Urinary bladder (tissue), 4 donors: ENCODE results near the gene ATP1B1. TPM values are rescaled to one million over a fixed set of nuclear protein-coding genes. Genes with fewer than 3 reads are reported as not detected.

Experiments used
- DNase-seq: peaks from one replicate; pipeline ENCODE4 v3.0.0-alpha.2; 2015; ENCODE audit errors: extremely low spot score
- H3K27ac ChIP-seq: one replicate; pipeline ENCODE4 v1.5.1; 2013; ENCODE audit warnings: low read depth, mild to moderate bottlenecking, moderate library complexity
- H3K36me3 ChIP-seq: one replicate; pipeline ENCODE4 v1.6.1; 2013; ENCODE audit warnings: mild to moderate bottlenecking, moderate library complexity; ENCODE audit not compliant: insufficient read depth
- H3K4me1 ChIP-seq: one replicate; pipeline ENCODE4 v1.6.1; 2013; ENCODE audit warnings: mild to moderate bottlenecking, moderate library complexity; ENCODE audit not compliant: insufficient read depth
- H3K4me3 ChIP-seq: one replicate; pipeline ENCODE4 v1.5.1; 2013; ENCODE audit warnings: low read depth, low read length
- WGBS: extraction: QIAGEN DNeasy Blood & Tissue Kit; methylation state at CpG from one replicate; pipeline ENCODE4 v1.1.7; 2013; 5-methylcytosine and 5-hydroxymethylcytosine counted together
- polyA plus RNA-seq: library from polyadenylated mRNA; stranded (reverse); fragments of 200-250 nt; gene quantifications from one replicate; pipeline ENCODE4 v1.2.3, GENCODE V29; 2013
- total RNA-seq: library from RNA; depleted of rRNA; stranded (reverse); fragments of >200 nt; gene quantifications from one replicate; pipeline ENCODE4 v1.2.3, GENCODE V29; 2014
- donor health status: healthy with polysubstance abuse.
- donor health status: healthy.

The ATP1B1 gene
- total and polyA plus RNA-seq, 2 donors: 34.2 to 54.6 TPM

DNA sequence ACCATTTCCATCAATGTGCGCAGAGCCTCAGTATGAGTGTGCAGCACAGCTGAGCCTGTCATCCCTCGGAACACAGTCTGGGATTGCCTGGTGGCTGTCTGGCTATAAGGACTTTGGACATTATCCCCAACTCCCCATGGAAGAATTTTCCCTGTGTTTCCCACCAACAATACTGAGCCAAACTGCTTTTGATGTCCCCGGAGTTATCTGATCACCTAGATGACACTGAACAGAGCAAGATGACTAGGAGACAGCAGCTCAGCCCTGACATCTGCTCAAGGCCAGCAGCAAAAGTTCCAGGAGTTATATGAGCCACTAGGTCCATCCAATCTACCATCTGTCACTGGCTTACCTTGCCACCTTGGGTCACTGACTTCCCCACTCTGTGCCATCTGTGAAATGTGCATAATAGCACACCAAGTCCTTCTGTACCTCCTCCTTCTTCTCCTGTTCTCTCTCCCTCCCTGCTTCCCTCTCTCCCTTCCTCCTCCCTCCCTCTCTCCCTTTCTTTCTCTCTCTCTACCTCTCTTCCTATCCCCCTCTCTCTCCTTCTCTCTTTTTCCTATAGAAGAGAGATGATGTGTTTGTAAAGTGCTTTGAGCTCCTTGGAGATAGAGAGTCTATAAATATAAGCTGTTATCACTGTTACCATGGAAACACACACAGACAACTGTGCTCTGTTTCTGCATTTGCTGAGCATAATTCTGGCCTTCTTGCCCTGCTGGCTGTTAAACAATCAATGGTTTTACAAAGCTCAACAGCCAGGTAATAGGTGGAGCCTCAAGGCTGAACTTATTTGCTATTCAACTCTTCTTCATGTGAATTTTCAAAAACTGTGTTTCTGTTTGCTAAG lies 19.7 kb upstream of the ATP1B1 start:
- no peak overlapping the region for H3K4me3 ChIP-seq
- DNase-seq: no peak
- H3K4me1 ChIP-seq: no peaks in the 10 kb centered on the region
- H3K27ac ChIP-seq: no peak overlapping the region
- H3K36me3 ChIP-seq: no peaks in the 10 kb centered on the region
- 75% methylated on average over 3 of the region's 3 CpGs for WGBS

DNA sequence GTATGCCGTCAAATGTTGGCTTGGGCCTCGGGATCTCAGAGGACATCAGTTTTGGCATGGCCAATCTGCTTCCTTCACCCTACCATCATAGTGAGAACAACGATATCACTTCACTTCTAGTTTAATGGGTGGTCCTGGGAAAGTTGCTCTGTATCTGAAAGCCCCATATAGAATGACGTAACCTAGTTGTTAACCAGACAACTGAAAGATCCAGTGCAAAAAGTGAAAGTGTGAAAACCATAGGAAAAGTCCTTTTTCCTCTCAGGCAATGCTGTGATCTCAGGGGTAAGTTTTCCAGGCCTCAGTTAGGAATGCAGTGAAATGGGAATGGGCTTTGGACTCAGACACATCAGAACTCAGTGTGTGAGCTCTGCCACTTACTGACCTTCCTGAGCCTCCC lies 18.6 kb upstream of the ATP1B1 start:
- no peaks in the 10 kb centered on the region for H3K4me1 ChIP-seq
- 76% methylated on average over 4 of the region's 4 CpGs for WGBS
- no peaks in the 10 kb centered on the region for H3K36me3 ChIP-seq
- no peak overlapping the region for H3K4me3 ChIP-seq
- no peak overlapping the region for H3K27ac ChIP-seq
- no peak for DNase-seq

DNA sequence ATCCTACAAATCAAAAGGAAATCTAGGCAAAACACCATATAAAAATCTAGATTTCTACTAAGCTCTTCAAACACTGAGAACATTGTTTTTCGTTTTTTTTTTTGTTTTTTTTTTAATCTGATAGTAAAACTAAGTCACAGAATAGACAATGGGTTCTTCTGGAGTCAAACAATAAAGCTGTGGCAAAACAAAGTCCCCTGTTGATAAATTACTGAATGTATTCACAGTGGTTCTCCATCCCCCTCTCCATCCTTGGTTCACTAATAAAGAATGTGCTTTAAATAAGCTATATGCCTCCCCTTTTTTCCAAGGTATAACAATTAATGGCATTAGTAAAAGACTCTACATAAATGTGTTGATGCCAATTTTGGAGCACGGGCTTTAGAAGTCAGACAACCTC lies 16.7 kb upstream of the ATP1B1 start:
- 88% methylated on average over 2 of the region's 2 CpGs for WGBS
- Histone ChIP-seq H3K4me3 (no peak overlapping the region), H3K36me3 (no peaks in the 10 kb centered on the region), H3K27ac (no peak overlapping the region), H3K4me1 (no peaks in the 10 kb centered on the region)
- no peak for DNase-seq

DNA sequence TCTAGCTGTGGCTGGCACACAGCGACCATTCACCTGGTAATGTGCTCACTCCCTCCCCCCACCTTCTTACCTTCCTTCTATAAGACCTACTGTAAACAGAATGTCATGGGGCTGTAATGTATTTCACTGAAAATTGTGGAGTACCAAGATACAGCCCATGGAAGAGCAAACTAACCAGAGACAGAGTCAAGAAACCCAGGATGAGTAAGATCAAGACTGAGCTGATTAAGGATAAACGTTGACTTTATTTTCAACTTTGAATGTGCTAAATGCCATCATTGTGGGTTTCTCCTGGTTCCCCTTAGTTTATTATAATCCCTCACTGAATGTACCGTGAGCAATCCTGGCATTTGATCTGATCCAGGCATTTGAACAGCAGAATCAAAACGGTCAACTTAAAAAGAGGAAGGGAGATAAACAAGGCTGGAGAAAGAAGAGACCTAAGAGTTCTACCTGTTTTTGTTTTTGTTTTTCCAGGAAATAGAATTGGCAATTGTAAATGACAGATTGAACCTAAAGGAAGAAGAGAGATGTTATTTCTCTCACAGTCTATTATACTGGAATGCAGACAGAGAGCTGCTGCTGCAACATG lies 16.1 kb upstream of the ATP1B1 start:
- WGBS: 52% methylated on average over 4 of the region's 4 CpGs
- Histone ChIP-seq H3K27ac (no peak overlapping the region), H3K36me3 (no peaks in the 10 kb centered on the region), H3K4me1 (no peaks in the 10 kb centered on the region), H3K4me3 (no peak overlapping the region)
- no peak for DNase-seq

DNA sequence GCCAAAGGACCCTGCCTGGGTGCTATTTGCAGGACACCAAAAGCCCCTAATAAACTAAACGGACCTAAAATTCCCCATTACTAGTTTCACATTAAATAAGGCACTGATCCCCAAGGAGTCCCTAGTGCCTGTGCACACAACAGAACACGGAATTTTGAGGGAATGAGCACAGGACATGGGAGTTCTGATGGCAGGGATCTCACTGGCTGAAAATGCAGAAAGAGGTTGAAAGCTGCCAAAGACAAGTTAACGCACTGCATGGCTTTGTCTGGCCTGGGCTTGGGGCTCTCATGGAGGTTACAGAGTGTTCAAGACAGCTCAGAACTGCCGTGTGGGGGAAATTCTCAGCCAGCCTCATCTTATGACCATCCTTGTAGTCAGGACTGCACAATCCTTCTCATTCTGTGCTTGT lies 15.6 kb upstream of the ATP1B1 start:
- no peak for DNase-seq
- Histone ChIP-seq H3K27ac (no peak overlapping the region), H3K4me1 (no peaks in the 10 kb centered on the region), H3K36me3 (no peaks in the 10 kb centered on the region), H3K4me3 (no peak overlapping the region)
- 66% methylated on average over 4 of the region's 4 CpGs for WGBS

DNA sequence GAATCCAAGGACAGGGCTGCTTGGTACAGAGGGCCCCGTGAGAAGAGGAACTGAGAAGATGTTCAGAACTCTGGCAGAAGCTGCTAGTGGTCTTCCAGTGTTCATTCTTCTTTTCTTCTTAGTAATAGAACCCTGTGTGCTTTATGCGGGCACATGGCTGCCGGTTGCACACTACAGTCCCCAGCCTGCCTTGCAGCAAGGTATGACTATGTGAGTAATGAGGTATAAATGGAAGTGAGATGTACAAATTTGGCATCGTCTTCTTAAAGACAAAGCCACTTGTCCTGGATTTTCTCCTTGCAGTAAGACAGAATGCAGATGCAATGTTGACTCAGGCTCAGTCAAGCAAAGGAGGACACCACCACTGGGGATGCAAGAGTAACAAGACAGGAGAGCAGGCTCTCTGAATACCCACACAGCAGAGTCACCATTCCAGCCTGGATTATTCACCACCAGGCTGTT lies 15.0 kb upstream of the ATP1B1 start:
- WGBS: 89% methylated on average over 4 of the region's 4 CpGs
- DNase-seq: no peak
- Histone ChIP-seq H3K4me3 (no peak overlapping the region), H3K27ac (no peak overlapping the region), H3K4me1 (no peaks in the 10 kb centered on the region), H3K36me3 (no peaks in the 10 kb centered on the region)

DNA sequence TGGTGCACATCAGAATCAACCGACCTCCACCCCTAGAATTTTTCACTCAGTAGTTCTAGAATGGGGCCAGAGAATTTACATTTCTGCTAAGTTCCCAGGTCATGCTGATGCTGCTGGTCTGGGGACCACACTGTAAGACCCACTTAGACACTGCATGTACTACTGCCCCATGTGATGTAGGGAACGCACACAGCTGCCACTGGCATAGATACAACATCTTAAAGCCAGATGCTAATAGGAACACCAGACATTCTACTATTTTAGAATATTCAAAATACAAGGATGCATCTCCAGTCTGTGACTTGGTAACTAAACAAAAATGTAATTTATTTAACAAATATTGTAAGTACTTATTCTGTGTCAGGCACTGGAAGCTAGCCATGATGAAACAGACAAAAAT lies 14.1 kb upstream of the ATP1B1 start:
- 93% methylated on average over 2 of the region's 2 CpGs for WGBS
- H3K27ac ChIP-seq: no peak overlapping the region
- no peaks in the 10 kb centered on the region for H3K36me3 ChIP-seq
- no peak overlapping the region for H3K4me3 ChIP-seq
- H3K4me1 ChIP-seq: no peaks in the 10 kb centered on the region
- no peak for DNase-seq

DNA sequence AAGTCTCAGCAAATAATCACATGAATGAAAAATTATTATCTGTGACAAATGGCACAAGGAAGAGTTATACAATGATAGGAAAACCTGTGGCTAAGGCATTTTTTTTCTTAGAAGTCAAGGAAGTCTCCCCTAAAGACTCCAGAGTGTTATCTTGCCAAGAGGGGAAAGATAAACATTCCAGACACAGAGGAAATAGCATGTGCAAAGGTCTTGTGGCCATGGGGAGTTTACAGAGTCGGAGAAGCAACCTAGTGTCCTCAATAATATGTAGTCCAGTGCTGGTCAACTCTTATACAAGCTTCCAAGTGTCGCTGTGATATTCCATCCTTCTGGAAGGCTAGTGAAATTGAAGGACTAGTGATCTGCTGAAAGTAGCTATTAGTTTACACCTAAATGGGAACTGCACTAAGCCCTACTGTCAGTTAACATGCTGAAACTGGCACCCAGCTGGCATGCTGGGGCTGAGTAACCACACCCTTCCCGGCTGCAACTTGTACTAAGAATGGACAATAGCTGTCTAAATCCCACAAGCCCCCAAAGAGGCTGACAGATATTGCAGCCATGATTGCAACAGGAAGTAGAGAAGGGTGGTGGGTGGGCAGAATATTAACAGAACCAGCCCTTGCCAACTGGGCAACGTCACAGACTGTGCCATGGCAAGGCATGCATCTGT lies 11.5 kb upstream of the ATP1B1 start:
- Histone ChIP-seq H3K36me3 (no peaks in the 10 kb centered on the region), H3K4me3 (no peak overlapping the region), H3K4me1 (no peaks in the 10 kb centered on the region), H3K27ac (no peak overlapping the region)
- no peak for DNase-seq
- 80% methylated on average over 4 of the region's 4 CpGs for WGBS

DNA sequence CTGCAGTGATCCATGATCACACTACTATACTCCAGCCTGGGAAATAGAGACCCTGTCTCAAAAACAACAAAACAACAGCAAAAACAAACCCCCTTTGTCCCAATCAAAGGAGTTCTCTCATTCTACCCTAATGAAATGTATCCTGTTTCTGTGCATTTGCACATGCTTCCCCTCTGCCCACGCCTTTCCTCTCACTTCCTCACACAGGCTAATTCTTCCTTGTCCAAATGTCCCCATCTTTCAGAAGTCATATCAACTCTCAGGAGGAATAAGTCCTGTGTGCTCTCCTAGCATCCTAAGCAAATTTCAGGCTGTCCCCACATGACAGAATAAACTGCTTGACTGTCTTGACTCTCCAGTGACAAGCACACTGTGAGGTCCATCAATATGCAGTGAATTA lies 8.1 kb upstream of the ATP1B1 start:
- DNase-seq: no peak
- 95% methylated on average over 1 of the region's 1 CpG for WGBS
- Histone ChIP-seq H3K27ac (no peak overlapping the region), H3K4me3 (no peak overlapping the region), H3K4me1 (no peaks in the 10 kb centered on the region), H3K36me3 (no peaks in the 10 kb centered on the region)

DNA sequence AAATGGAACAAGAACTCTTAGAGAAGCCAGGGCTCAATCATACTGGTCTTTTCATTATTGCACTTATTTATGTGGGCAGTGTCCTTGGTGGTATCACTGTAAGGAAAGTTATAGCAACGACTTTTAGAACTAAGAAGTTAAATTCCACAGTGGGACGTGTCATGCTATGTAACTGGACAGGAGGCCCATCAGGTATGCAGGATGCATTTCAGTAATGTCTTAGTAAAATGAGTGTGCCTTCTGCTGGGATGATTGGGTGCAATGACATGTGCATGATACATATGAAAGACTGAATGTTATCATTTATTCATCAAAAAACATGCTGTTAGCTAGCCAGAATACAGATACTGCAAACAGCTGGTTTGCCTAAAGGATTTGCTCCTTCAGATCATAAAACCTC lies 6.9 kb upstream of the ATP1B1 start:
- Histone ChIP-seq H3K4me1 (no peaks in the 10 kb centered on the region), H3K4me3 (no peak overlapping the region), H3K36me3 (no peaks in the 10 kb centered on the region), H3K27ac (no peak overlapping the region)
- 73% methylated on average over 2 of the region's 2 CpGs for WGBS
- no peak for DNase-seq

DNA sequence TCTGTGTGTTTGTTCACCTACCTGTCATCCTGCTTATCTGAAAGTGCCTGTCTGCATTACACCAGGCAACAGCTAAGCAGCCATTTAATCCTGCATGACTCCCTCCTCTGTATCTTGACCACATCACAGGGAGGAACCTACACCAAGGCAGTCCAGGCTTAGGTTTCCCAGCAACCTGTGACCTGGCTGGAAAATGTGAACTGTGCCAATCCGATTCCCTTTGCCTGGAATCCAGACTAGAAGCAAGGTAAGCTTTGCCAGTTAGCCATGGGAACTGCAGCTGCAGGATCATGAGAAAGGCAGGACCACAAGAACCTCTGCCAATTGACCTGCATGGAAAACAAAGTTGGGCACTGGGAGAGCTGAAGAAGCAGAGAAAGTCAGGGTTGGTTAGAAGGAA lies 6.3 kb upstream of the ATP1B1 start:
- Histone ChIP-seq H3K27ac (no peak overlapping the region), H3K4me3 (no peak overlapping the region), H3K4me1 (no peaks in the 10 kb centered on the region), H3K36me3 (no peaks in the 10 kb centered on the region)
- DNase-seq: no peak
- 81% methylated on average over 1 of the region's 1 CpG for WGBS

DNA sequence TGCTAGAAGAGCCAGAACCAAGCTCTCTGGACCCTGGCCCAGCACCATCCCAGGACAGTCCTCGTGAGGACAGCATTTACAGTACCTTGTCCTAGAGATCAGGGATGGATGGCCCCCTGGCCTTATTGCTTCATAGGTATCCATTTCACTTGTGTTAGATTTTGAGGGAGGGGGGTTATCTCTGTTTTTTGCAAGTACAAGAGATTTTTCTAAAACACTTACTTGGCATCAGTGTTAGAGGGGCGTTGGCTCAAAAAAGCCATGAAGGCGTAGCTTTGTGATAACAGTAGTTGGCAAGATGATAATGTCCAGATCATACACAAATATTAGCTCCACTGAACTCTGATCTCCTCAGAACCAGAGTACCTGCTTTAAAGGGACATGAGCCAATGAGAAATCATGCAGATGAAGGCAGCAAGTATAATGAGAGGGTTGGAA lies 5.8 kb upstream of the ATP1B1 start:
- 71% methylated on average over 3 of the region's 3 CpGs for WGBS
- no peak for DNase-seq
- Histone ChIP-seq H3K36me3 (no peaks in the 10 kb centered on the region), H3K4me1 (no peaks in the 10 kb centered on the region), H3K4me3 (no peak overlapping the region), H3K27ac (no peak overlapping the region)

DNA sequence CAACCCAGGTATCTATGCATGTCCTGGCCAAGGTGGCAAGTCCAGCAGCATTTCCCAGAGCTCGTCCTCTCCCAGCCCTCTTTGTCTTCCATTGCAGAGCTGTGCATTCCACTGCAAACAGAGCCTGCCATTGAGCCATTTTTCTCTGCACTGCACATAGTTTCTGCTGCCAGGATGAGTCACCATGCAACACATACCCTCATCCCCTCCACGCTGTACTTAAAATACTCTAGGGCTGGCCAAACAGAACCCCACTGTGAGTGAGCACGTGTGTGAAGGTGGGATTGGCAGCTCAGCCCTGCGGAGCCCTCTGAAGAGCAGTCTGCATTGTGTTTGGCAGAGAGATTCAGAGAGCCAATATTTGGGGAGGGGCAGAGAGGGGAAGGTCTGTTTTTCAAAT lies 3.9 kb upstream of the ATP1B1 start:
- DNase-seq: no peak
- Histone ChIP-seq H3K27ac (no peak overlapping the region), H3K4me1 (no peaks in the 10 kb centered on the region), H3K36me3 (no peaks in the 10 kb centered on the region), H3K4me3 (no peak overlapping the region)
- WGBS: 24% methylated on average over 4 of the region's 4 CpGs

DNA sequence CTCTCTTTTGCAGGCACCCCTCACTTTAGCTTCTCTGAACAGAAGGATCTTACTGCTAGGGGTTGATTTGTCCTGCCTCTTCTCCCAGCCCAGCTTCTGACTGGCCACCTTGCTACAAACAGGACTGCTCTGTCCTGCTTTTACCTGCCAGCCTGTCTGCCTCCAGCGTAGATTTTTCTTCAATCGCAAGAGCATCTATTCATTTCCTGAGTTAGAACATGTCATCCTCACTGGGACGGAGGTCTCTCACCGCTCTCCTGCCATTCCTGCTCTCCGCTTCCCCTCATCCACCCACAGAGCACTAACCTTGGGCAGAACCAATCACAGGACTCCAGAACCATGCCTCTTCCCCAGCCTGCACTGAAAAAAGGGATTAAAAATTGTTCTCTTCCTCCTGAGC lies 3.5 kb upstream of the ATP1B1 start:
- Histone ChIP-seq H3K36me3 (no peaks in the 10 kb centered on the region), H3K4me1 (no peaks in the 10 kb centered on the region), H3K27ac (no peak overlapping the region), H3K4me3 (no peak overlapping the region)
- 83% methylated on average over 5 of the region's 5 CpGs for WGBS
- no peak for DNase-seq
